ENCODE data around the gene LRRC39. TPM values are rescaled to one million over a fixed set of nuclear protein-coding genes. Genes with fewer than 3 reads are reported as not detected.

The LRRC39 gene
- polyA plus RNA-seq, 1 experiment: 0.28 TPM

DNA sequence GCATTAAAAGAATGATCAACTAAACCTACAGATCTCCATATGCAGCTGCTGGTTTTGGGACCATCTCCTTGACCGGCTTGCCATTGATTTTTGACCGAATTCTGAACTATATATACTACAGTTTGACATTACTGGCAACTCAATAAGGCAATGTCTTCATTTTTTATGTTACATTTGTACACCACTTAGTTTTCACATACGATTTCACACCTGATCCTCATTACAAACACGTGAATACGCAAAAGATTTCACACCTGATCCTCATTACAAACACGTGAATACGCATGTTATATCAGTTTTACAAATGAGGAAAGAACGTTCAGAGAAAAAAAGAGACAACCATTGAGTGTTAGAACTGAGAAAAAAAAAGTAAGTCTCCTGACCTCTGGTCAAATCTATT lies 46.4 kb downstream of the LRRC39 start:
- Histone ChIP-seq H3K4me3 (ENCODE audit: low read depth, low read length) (no peak overlapping the region; the same call in 1 of the 2 replicates), H3K27me3 (ENCODE audit: control insufficient read depth, insufficient read depth, low read length) (no peaks in the 10 kb centered on the region), H3K36me3 (ENCODE audit: control insufficient read depth, insufficient read depth, low read length) (no peaks in the 10 kb centered on the region)
- ChIA-PET POLR2A (no interaction called here), CTCF (interaction anchor here (0.5 kb wide), 1 partner anchor 43 kb away, joined by 3 read pairs; no protein-coding TSS in a partner anchor)
- TF ChIP-seq CTCF (IDR thresholded peaks at IDR 0.05; ENCODE audit: insufficient read depth, low read depth, low read length): no peak
- no peak for DNase-seq (ENCODE audit: low read depth)

GRCh38 chr1:100130552-100131077 lies 47.4 kb downstream of the LRRC39 start:
- no peak for TF ChIP-seq CTCF (IDR thresholded peaks at IDR 0.05; ENCODE audit: insufficient read depth, low read depth, low read length)
- no peaks in the 10 kb centered on the region for H3K27me3 ChIP-seq (ENCODE audit: control insufficient read depth, insufficient read depth, low read length)
- ChIA-PET POLR2A (interaction anchor here (0.6 kb wide), 1 partner anchor 332 kb away, joined by 5 read pairs; no protein-coding TSS in a partner anchor), CTCF (interaction anchor here (0.6 kb wide), 1 partner anchor 26 kb away, joined by 3 read pairs; no protein-coding TSS in a partner anchor)
- no peak for DNase-seq (ENCODE audit: low read depth)
- H3K36me3 ChIP-seq (ENCODE audit: control insufficient read depth, insufficient read depth, low read length): no peaks in the 10 kb centered on the region
- H3K4me3 ChIP-seq (ENCODE audit: low read depth, low read length): no peak overlapping the region

GRCh38 chr1:100127226-100127625 lies 50.8 kb downstream of the LRRC39 start:
- TF ChIP-seq CTCF (IDR thresholded peaks at IDR 0.05; ENCODE audit: insufficient read depth, low read depth, low read length): no peak
- ChIA-PET CTCF (no interaction called here), POLR2A (no interaction called here)
- Histone ChIP-seq H3K36me3 (ENCODE audit: control insufficient read depth, insufficient read depth, low read length) (no peaks in the 10 kb centered on the region), H3K4me3 (ENCODE audit: low read depth, low read length) (no peak overlapping the region), H3K27me3 (ENCODE audit: control insufficient read depth, insufficient read depth, low read length) (no peaks in the 10 kb centered on the region)
- no peak for DNase-seq (ENCODE audit: low read depth)

GRCh38 chr1:100122177-100122576 lies 55.9 kb downstream of the LRRC39 start:
- TF ChIP-seq CTCF (IDR thresholded peaks at IDR 0.05; ENCODE audit: insufficient read depth, low read depth, low read length): no peak
- no peak overlapping the region for H3K4me3 ChIP-seq (ENCODE audit: low read depth, low read length)
- H3K27me3 ChIP-seq (ENCODE audit: control insufficient read depth, insufficient read depth, low read length): no peaks in the 10 kb centered on the region
- CTCF ChIA-PET: no interaction called here
- POLR2A ChIA-PET: no interaction called here
- 0 out of 2 replicates have a peak, but pooled peaks cover 2% of the 10 kb centered on the region for H3K36me3 ChIP-seq (ENCODE audit: control insufficient read depth, insufficient read depth, low read length)
- DNase-seq (ENCODE audit: low read depth): peak; percentile 90

- Histone ChIP-seq H3K27me3 (ENCODE audit: control insufficient read depth, insufficient read depth, low read length) (no peaks in the 10 kb centered on the region), H3K36me3 (ENCODE audit: control insufficient read depth, insufficient read depth, low read length) (0 out of 2 replicates have a peak, but pooled peaks cover 2% of the 10 kb centered on the region), H3K4me3 (ENCODE audit: low read depth, low read length) (no peak overlapping the region)
- no peak for DNase-seq (ENCODE audit: low read depth)
- ChIA-PET POLR2A (no interaction called here), CTCF (no interaction called here)
- TF ChIP-seq CTCF (IDR thresholded peaks at IDR 0.05; ENCODE audit: insufficient read depth, low read depth, low read length): no peak
Measured at GRCh38 chr1:100115524-100115923, 62.5 kb downstream of the LRRC39 start.
